HCT116 (cell line): ENCODE measurements around the gene FBXO34. TPM values are rescaled to one million over a fixed set of nuclear protein-coding genes. Genes with fewer than 3 reads are reported as not detected.

Experiments used
- ATAC-seq: fragments of 200-7000 bp; cut with Tn5 transposase; 2 replicates; pipeline ENCODE4 v1.9.1; 2020; ENCODE audit warnings: mild to moderate bottlenecking, moderate library complexity
- BruUV-seq: library from RNA; stranded (reverse); fragments of 400-500 nt; replicated peaks from 2 replicates; lab custom pipeline; 2021; lab: Mats Ljungman, UMichigan
- CTCF ChIA-PET: fragments of 300-600 bp; sonication (Branson Sonifier 250); formaldehyde crosslinking; loops from one replicate; lab custom pipeline; 2021; ENCODE audit warnings: antibody characterized with exemption; lab: Charles Lee
- POLR2A ChIA-PET: fragments of 300-600, 350-600 bp; sonication (Branson Sonifier 250); formaldehyde crosslinking; loops from one replicate; lab custom pipeline; 2021; ENCODE audit warnings: antibody characterized with exemption; lab: Charles Lee
- RAD21 ChIA-PET, 2 experiments: fragments of 300-600 bp; sonication (Branson Sonifier 250); formaldehyde crosslinking; loops; one replicate each; lab custom pipeline; 2023; ENCODE audit warnings: low total read pairs in 2 of 2; ENCODE audit not compliant: uncharacterized antibody in 2 of 2, unreplicated experiment in 2 of 2, low non-redundant PET in 1 of 2; lab: Charles Lee
- DNase-seq: peaks from one replicate; pipeline ENCODE4 v3.0.0-alpha.2; 2010; ENCODE audit warnings: low read depth, low spot score
- H2AFZ ChIP-seq: fragments of 200-600 bp; shearing (Covaris generic), sonication (generic); 2 replicates; pipeline ENCODE4 v1.6.1; 2017; ENCODE audit warnings: low read depth, mixed run types, mixed read lengths, antibody characterized with exemption, low read length; ENCODE audit not compliant: poor library complexity, severe bottlenecking
- H3K27ac ChIP-seq: 2 replicates; pipeline ENCODE4 v1.5.1; 2012; ENCODE audit warnings: low read depth, low read length
- H3K27me3 ChIP-seq: fragments of 200-600 bp; sonication (generic); 2 replicates; pipeline ENCODE4 v1.6.1; 2016; ENCODE audit warnings: mixed run types, low read length, mixed read lengths; ENCODE audit not compliant: insufficient read depth
- H3K36me3 ChIP-seq, 2 experiments: fragments of 200-500 bp in 1 of 2; fragments of 200-600 bp in 1 of 2; sonication (Bioruptor generic) in 1 of 2; sonication (generic) in 1 of 2; 2 replicates each; pipeline versions ENCODE4 v1.5.1 to v1.6.1; 2014 to 2016; ENCODE audit warnings: low read length in 2 of 2, inconsistent platforms in 1 of 2, mixed read lengths in 1 of 2, mixed run types in 1 of 2; ENCODE audit not compliant: insufficient read depth in 2 of 2, control insufficient read depth in 1 of 2
- H3K4me1 ChIP-seq, 2 experiments: fragments of 200-600 bp in 1 of 2; sonication (generic) in 1 of 2; 2 replicates each; pipeline versions ENCODE4 v1.5.1 to v1.6.1; 2012 to 2017; ENCODE audit warnings: low read length in 2 of 2, inconsistent platforms in 1 of 2, mild to moderate bottlenecking in 1 of 2, mixed read lengths in 1 of 2, mixed run types in 1 of 2, moderate library complexity in 1 of 2; ENCODE audit not compliant: insufficient read depth in 2 of 2, control insufficient read depth in 1 of 2
- H3K4me2 ChIP-seq: fragments of 200-600 bp; sonication (generic); 2 replicates; pipeline ENCODE4 v1.6.1; 2017; ENCODE audit warnings: mixed run types, low read length, mixed read lengths
- H3K4me3 ChIP-seq, 2 experiments: fragments of 200-600 bp in 1 of 2; sonication (generic) in 1 of 2; replicated peaks in 1 of 2; 2 replicates each; pipeline ENCODE4 v1.5.1; 2011 to 2016; ENCODE audit warnings: low read length in 2 of 2, control low read depth in 1 of 2, low read depth in 1 of 2, mild to moderate bottlenecking in 1 of 2, mixed read lengths in 1 of 2, mixed run types in 1 of 2
- H3K79me2 ChIP-seq: fragments of 200-600 bp; sonication (generic); 2 replicates; pipeline ENCODE4 v1.6.1; 2017; ENCODE audit warnings: mild to moderate bottlenecking, mixed run types, low read length, moderate library complexity, mixed read lengths; ENCODE audit not compliant: insufficient read depth
- H3K9ac ChIP-seq: fragments of 200-600 bp; sonication (generic); 2 replicates; pipeline ENCODE4 v1.6.1; 2016; ENCODE audit warnings: low read length, mixed read lengths
- H3K9me2 ChIP-seq: fragments of 200-600 bp; sonication (generic), shearing (Covaris generic); 2 replicates; pipeline ENCODE4 v1.6.1; 2017; ENCODE audit warnings: mixed run types, mild to moderate bottlenecking, moderate library complexity; ENCODE audit not compliant: insufficient read depth
- H3K9me3 ChIP-seq, 2 experiments: fragments of 200-500 bp in 1 of 2; fragments of 200-600 bp in 1 of 2; sonication (Bioruptor generic) in 1 of 2; sonication (generic) in 1 of 2; 2 replicates each; pipeline ENCODE4 v1.6.1; 2014 to 2017; ENCODE audit warnings: low read length in 2 of 2, mixed read lengths in 2 of 2, inconsistent platforms in 1 of 2, low read depth in 1 of 2, mild to moderate bottlenecking in 1 of 2, mixed run types in 1 of 2, moderate library complexity in 1 of 2; ENCODE audit not compliant: control insufficient read depth in 1 of 2, insufficient read depth in 1 of 2
- H4K20me1 ChIP-seq: fragments of 200-600 bp; sonication (generic), shearing (Covaris generic); 2 replicates; pipeline ENCODE4 v1.6.1; 2017; ENCODE audit warnings: mixed run types, mild to moderate bottlenecking, moderate library complexity; ENCODE audit not compliant: insufficient read depth
- CBX3 ChIP-seq: IDR thresholded peaks from 2 replicates; pipeline ENCODE4 v1.6.1; 2012; ENCODE audit warnings: low read depth
- CEBPB ChIP-seq: IDR thresholded peaks from 2 replicates; pipeline ENCODE4 v1.6.1; 2012; ENCODE audit warnings: low read depth
- EGR1 ChIP-seq: IDR thresholded peaks from 2 replicates; pipeline ENCODE4 v1.6.1; 2012; ENCODE audit warnings: low read depth
- ELF1 ChIP-seq: IDR thresholded peaks from 2 replicates; pipeline ENCODE4 v1.6.1; 2012; ENCODE audit warnings: low read depth, borderline replicate concordance
- EZH2 ChIP-seq: fragments of 200-600 bp; sonication (generic); IDR thresholded peaks from 2 replicates; pipeline ENCODE4 v1.6.1; 2017; ENCODE audit warnings: antibody characterized with exemption, mixed run types
- EZH2phosphoT487 ChIP-seq: fragments of 200-600 bp; IDR thresholded peaks from 2 replicates; pipeline ENCODE4 v1.6.1; 2018; ENCODE audit warnings: antibody characterized with exemption, borderline replicate concordance
- FOSL1 ChIP-seq: IDR thresholded peaks from 2 replicates; pipeline ENCODE4 v1.6.1; 2012; ENCODE audit warnings: low read depth
- JUND ChIP-seq: IDR thresholded peaks from 2 replicates; pipeline ENCODE4 v1.6.1; 2012
- POLR2A ChIP-seq: IDR thresholded peaks from 2 replicates; pipeline ENCODE4 v1.7.0; 2011; ENCODE audit warnings: borderline replicate concordance; ENCODE audit not compliant: insufficient read depth, insufficient read length; ENCODE audit errors: extremely low read depth
- SIN3A ChIP-seq: IDR thresholded peaks from 2 replicates; pipeline ENCODE4 v1.6.1; 2012; ENCODE audit warnings: low read depth
- SRF ChIP-seq: IDR thresholded peaks from 2 replicates; pipeline ENCODE4 v1.6.1; 2012; ENCODE audit warnings: low read depth
- TCF7L2 ChIP-seq: IDR thresholded peaks from 2 replicates; pipeline ENCODE4 v1.7.0; 2011; ENCODE audit warnings: borderline replicate concordance, inconsistent platforms; ENCODE audit not compliant: insufficient read depth, insufficient read length; ENCODE audit errors: extremely low read depth
- YY1 ChIP-seq: IDR thresholded peaks from 2 replicates; pipeline ENCODE4 v1.6.1; 2011; ENCODE audit warnings: low read length, low read depth, moderate library complexity, mild to moderate bottlenecking; ENCODE audit not compliant: insufficient replicate concordance; ENCODE audit errors: extremely low read depth
- ZFX ChIP-seq: fragments of 450-650 bp; IDR thresholded peaks from 2 replicates; pipeline ENCODE4 v1.6.1; 2017
- ZNF274 ChIP-seq: fragments of 200-500 bp; sonication (Bioruptor generic); IDR thresholded peaks from 2 replicates; pipeline ENCODE4 v1.6.1; 2014; ENCODE audit warnings: mild to moderate bottlenecking, low read depth, low read length, inconsistent platforms
- intact Hi-C: fragments of 100-400 bp; cut with micrococcal nuclease; formaldehyde crosslinking; loops from 2 replicates; pipeline ENCODE4 v1.10.0; 2022
- total RNA-seq: library from RNA; stranded (reverse); gene quantifications from one replicate; pipeline ENCODE4 v1.2.1, GENCODE V29; 2021; ENCODE audit not compliant: unreplicated experiment
- TF ChIP-seq, protein P1 (sequence below): IDR thresholded peaks from 2 replicates; pipeline ENCODE4 v1.6.1; 2012
- TF ChIP-seq, protein P2 (sequence below): IDR thresholded peaks from 2 replicates; pipeline ENCODE4 v1.6.1; 2012
- TF ChIP-seq, protein P3 (sequence below): IDR thresholded peaks from 2 replicates; pipeline ENCODE4 v1.6.1; 2011; ENCODE audit warnings: mild to moderate bottlenecking, low read length, moderate library complexity; ENCODE audit not compliant: insufficient replicate concordance; ENCODE audit errors: extremely low read depth

Gene FBXO34
- total RNA-seq, 1 experiment from 2014 or later: 26.9 TPM

DNA sequence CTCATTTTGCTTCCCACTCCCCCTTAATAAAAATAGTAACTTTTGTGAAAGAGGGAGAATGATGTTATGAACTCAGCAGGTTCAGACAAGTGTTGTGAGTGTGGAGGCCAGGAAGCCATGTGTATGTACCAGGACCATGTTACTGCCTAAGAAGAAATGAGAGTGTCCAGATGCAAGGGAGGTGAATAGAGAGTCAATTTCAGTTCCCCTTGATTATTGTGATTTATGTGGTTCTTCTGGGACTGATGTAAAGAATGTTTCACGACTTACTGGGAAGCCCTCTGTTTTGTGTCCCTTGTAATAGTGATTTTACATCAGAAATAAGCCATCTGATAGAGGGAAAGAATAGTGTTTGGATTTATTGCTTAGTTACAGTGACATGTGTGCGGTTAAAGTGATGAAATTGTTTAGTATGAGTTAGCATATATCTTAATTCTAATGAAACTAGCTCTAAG, 32.5 kb downstream of the FBXO34 start:
- no TSS peak for BruUV-seq
- Histone ChIP-seq H3K9me3 (no peaks in the 10 kb centered on the region), H3K4me3 (no peak overlapping the region), H3K27ac (no peak overlapping the region), H2AFZ (no peak overlapping the region)
- RAD21 ChIA-PET: interaction anchor here in 1 of 2 experiments (0.6 kb wide), 1 partner anchor 44 kb away, joined by 3 read pairs; no protein-coding TSS in a partner anchor
- intact Hi-C loops: no loop called here
- TF ChIP-seq ZNF274 (no peak), EGR1 (no peak), JUND (no peak), SRF (no peak)
- TF ChIP-seq, all 23 proteins: peak for 0
- no peak overlapping the region for H3K9ac ChIP-seq
- H3K79me2 ChIP-seq: peaks cover 87% of the 10 kb centered on the region
- no peaks in the 10 kb centered on the region for H3K27me3 ChIP-seq
- no peak overlapping the region for H3K4me2 ChIP-seq
- H3K36me3 ChIP-seq: no peaks in the 10 kb centered on the region
- ChIA-PET POLR2A (no interaction called here), CTCF (interaction anchor here (1.8 kb wide), 1 partner anchor 33 kb away, joined by 5 read pairs; no protein-coding TSS in a partner anchor)
- peaks cover 2 to 12% of the 10 kb centered on the region in 2 experiments; a peak in 2 of 4 replicates for H3K4me1 ChIP-seq
- ATAC-seq (no peak), DNase-seq (no peak)
- H3K9me2 ChIP-seq: no peaks in the 10 kb centered on the region
- H4K20me1 ChIP-seq: no peaks in the 10 kb centered on the region; the same call in 1 of the 2 replicates

DNA sequence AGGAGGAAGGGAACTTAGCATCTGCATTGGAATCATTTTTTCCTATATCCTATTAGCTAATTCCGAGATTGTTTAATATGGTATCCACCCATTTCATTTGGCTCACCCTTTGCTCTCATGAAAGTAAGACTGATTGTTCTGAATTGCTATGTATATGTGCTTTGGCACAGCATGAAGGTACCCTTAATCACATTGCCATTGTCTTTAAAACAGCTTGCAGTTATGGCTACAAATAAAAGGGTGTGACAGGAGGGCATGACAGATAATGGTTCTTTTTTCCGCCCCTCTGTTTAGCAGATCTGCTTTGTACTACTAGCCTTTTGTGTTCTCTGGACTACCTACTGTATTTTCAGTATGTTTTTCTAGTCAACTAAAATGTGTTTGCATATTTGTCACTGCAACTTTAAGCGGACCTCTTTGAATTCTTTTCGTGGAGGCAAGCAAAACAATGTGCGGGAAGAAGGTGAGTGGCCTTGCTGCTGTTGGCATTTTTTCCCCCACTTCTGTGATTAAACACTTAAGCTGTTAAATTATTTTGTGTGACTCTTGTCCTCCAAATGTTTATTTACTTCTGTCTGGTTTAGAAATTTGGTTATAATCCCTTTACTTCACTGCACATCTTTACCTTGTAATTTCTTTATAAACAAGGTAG, 35.8 kb downstream of the FBXO34 start:
- intact Hi-C loops: no loop called here
- RAD21 ChIA-PET: no interaction called here
- ATAC-seq: no peak
- Histone ChIP-seq H3K9me2 (no peaks in the 10 kb centered on the region), H3K9me3 (peaks cover 0 to under 1% of the 10 kb centered on the region in 2 experiments; a peak in 2 of 4 replicates), H2AFZ (no peak overlapping the region), H4K20me1 (no peaks in the 10 kb centered on the region), H3K4me2 (no peak overlapping the region), H3K27me3 (no peaks in the 10 kb centered on the region), H3K79me2 (peaks cover 84% of the 10 kb centered on the region), H3K27ac (no peak overlapping the region), H3K4me3 (no peak overlapping the region), H3K4me1 (no peaks in the 10 kb centered on the region), H3K36me3 (no peaks in the 10 kb centered on the region), H3K9ac (no peak overlapping the region)
- no peak for DNase-seq
- CTCF ChIA-PET: no interaction called here
- no peak for TF ChIP-seq ELF1
- no peak for TF ChIP-seq POLR2A
- TF ChIP-seq TCF7L2: no peak
- TF ChIP-seq EZH2: no peak
- no peak for TF ChIP-seq CBX3
- TF ChIP-seq ZNF274: no peak
- no peak for TF ChIP-seq ZFX
- no peak for TF ChIP-seq FOSL1
- TF ChIP-seq, protein P1, sequence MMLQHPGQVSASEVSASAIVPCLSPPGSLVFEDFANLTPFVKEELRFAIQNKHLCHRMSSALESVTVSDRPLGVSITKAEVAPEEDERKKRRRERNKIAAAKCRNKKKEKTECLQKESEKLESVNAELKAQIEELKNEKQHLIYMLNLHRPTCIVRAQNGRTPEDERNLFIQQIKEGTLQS: no peak
- TF ChIP-seq, protein P2, sequence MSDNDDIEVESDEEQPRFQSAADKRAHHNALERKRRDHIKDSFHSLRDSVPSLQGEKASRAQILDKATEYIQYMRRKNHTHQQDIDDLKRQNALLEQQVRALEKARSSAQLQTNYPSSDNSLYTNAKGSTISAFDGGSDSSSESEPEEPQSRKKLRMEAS: no peak
- TF ChIP-seq EZH2phosphoT487: no peak
- TF ChIP-seq YY1: no peak
- no peak for TF ChIP-seq SRF
- no peak for TF ChIP-seq SIN3A
- no peak for TF ChIP-seq EGR1
- TF ChIP-seq, protein P3, sequence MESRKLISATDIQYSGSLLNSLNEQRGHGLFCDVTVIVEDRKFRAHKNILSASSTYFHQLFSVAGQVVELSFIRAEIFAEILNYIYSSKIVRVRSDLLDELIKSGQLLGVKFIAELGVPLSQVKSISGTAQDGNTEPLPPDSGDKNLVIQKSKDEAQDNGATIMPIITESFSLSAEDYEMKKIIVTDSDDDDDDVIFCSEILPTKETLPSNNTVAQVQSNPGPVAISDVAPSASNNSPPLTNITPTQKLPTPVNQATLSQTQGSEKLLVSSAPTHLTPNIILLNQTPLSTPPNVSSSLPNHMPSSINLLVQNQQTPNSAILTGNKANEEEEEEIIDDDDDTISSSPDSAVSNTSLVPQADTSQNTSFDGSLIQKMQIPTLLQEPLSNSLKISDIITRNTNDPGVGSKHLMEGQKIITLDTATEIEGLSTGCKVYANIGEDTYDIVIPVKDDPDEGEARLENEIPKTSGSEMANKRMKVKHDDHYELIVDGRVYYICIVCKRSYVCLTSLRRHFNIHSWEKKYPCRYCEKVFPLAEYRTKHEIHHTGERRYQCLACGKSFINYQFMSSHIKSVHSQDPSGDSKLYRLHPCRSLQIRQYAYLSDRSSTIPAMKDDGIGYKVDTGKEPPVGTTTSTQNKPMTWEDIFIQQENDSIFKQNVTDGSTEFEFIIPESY: no peak
- TF ChIP-seq JUND: no peak
- no peak for TF ChIP-seq CEBPB
- no TSS peak for BruUV-seq
- POLR2A ChIA-PET: no interaction called here
